ENCODE data around the gene ARHGAP26. TPM values are rescaled to one million over a fixed set of nuclear protein-coding genes. Genes with fewer than 3 reads are reported as not detected.
A peak's percentile ranks its signal among the peaks of the same experiment; 100 is the strongest.
"Not testable (repeated sequence)": the region's sequence is repeated elsewhere in the genome, so short reads cannot be mapped to it uniquely, and the experiment has no call there.

ARHGAP26 gene
- total and polyA plus RNA-seq, 4 experiments from 2014 or later = 2.0 to 22.7 (median 17.3) TPM

DNA sequence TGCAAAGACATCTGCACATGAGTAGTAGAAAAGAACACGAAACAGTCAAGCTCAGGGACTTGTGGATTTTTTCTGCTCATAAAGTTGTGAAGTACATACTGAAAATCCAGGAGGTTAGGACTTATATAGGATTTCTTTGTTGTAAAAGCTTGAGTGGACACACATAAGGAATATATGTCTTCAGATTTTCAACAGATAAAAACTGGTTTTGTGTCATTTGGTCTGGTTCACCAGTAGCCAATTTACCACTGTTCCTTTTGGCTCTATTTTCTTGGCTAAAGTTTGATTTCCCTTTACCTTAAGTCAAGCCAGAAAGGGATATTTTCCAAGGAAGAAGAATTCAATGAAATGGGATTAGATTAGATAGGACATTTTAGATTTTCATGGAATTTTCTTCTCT, 429.0 kb downstream of the ARHGAP26 start:
- no peak for DNase-seq
- H3K36me3 Mint-ChIP-seq = peaks cover 0 to 33% of the 10 kb centered on the region in 2 donors
- no peak overlapping the region for H3K4me3 Mint-ChIP-seq
- ChIA-PET POLR2A (ENCODE audit: partially characterized antibody) (no interaction called here), CTCF (ENCODE audit: partially characterized antibody) (no interaction called here)
- H3K9me3 ChIP-seq (ENCODE audit: control insufficient read depth in 1 of 2, low read length in 2 of 2) = no peaks in the 10 kb centered on the region
- no peak overlapping the region for H3K27ac Mint-ChIP-seq
- no peaks in the 10 kb centered on the region for H3K27me3 ChIP-seq (ENCODE audit: insufficient read depth, low read length)
- no peaks in the 10 kb centered on the region for H3K4me1 Mint-ChIP-seq
- H3K9me3 Mint-ChIP-seq = peaks cover 0 to 12% (median 0%) of the 10 kb centered on the region in 8 donors
- intact Hi-C loops (cut with micrococcal nuclease) = no loop called here
- H3K4me1 ChIP-seq (ENCODE audit: insufficient read depth, low read length) = no peaks in the 10 kb centered on the region
- no peaks in the 10 kb centered on the region for H3K27me3 Mint-ChIP-seq
- no peak overlapping the region for H3K4me3 ChIP-seq (ENCODE audit: low read length in 2 of 2)
- no peaks in the 10 kb centered on the region for H3K36me3 ChIP-seq (ENCODE audit: insufficient read depth, low read length)
- H3K27ac ChIP-seq (ENCODE audit: low read depth, low read length) = no peak overlapping the region

DNA sequence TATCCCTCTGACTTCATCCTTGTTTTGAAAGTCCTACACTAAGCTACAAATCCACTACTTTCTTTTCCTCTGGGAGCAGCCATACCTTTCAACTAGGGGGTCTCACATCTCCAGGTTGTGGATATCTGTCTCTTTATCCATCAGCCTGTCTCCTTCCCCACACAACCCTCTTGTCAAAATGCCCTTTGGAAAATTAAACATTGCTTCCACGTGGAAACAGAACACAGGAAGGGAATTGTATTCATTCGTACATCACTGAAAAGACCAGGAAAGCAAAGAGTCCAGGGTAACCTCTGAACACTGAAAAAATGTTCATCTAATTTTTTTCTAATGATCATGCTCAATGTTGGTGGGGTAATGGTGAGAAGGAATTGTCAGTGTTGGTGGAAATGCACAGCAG, 429.7 kb downstream of the ARHGAP26 start:
- intact Hi-C loops (cut with micrococcal nuclease) = no loop called here
- H3K27me3 ChIP-seq (ENCODE audit: insufficient read depth, low read length) = no peaks in the 10 kb centered on the region
- CTCF ChIA-PET (ENCODE audit: partially characterized antibody) = no interaction called here
- Mint-ChIP-seq H3K36me3 (peaks cover 0 to 33% of the 10 kb centered on the region in 2 donors), H3K27ac (peak overlapping the region in 2 of 7 donors; percentile 51 to 54), H3K4me1 (no peaks in the 10 kb centered on the region), H3K4me3 (no peak overlapping the region), H3K9me3 (peaks cover 0 to 12% (median 0%) of the 10 kb centered on the region in 8 donors), H3K27me3 (no peaks in the 10 kb centered on the region)
- DNase-seq = no peak
- H3K4me3 ChIP-seq (ENCODE audit: low read length in 2 of 2) = no peak overlapping the region
- POLR2A ChIA-PET (ENCODE audit: partially characterized antibody) = interaction anchor here (0.6 kb wide), 1 partner anchor 14 kb away, joined by 3 read pairs; no protein-coding TSS in a partner anchor
- H3K9me3 ChIP-seq (ENCODE audit: control insufficient read depth in 1 of 2, low read length in 2 of 2) = no peaks in the 10 kb centered on the region
- no peaks in the 10 kb centered on the region for H3K4me1 ChIP-seq (ENCODE audit: insufficient read depth, low read length)
- H3K27ac ChIP-seq (ENCODE audit: low read depth, low read length) = no peak overlapping the region
- H3K36me3 ChIP-seq (ENCODE audit: insufficient read depth, low read length) = no peaks in the 10 kb centered on the region

DNA sequence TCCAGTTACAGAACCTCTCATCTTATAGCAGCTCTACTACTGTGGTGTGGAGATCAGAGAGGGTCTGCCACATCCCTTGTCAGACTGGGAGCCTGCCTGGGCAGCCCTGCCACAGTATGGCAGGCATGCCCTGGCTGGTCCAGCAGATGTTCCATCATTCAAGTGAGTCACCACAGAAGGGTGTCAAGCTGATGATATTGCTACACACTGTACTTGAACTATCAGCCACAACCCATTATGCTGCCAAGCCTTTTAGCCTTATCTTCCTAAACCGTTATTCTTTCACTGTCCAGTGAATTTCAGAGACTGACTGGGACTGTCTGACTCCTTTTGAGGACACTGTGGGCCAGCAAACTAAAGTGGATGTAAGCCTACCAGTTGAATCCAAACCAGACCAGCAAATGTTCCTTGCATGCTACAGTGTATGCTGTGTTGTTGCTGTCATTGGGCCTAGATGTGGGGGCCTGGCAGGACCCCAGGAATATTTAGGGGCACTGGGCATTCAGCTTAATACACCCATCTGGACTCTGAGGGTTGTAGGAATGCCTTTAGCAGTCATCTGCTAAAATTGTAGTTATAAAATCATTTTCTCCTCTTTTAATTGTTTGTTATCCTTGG, 430.7 kb downstream of the ARHGAP26 start:
- ChIA-PET CTCF (ENCODE audit: partially characterized antibody) (no interaction called here), POLR2A (ENCODE audit: partially characterized antibody) (no interaction called here)
- Mint-ChIP-seq H3K27me3 (no peaks in the 10 kb centered on the region), H3K27ac (no peak overlapping the region), H3K9me3 (peaks cover 0 to 12% (median 0%) of the 10 kb centered on the region in 8 donors), H3K4me3 (no peak overlapping the region), H3K4me1 (peaks cover 0 to 7% (median 1%) of the 10 kb centered on the region in 4 donors), H3K36me3 (peaks cover 0 to 33% of the 10 kb centered on the region in 2 donors)
- Histone ChIP-seq H3K27me3 (ENCODE audit: insufficient read depth, low read length) (no peaks in the 10 kb centered on the region), H3K36me3 (ENCODE audit: insufficient read depth, low read length) (no peaks in the 10 kb centered on the region), H3K27ac (ENCODE audit: low read depth, low read length) (no peak overlapping the region), H3K9me3 (ENCODE audit: control insufficient read depth in 1 of 2, low read length in 2 of 2) (no peaks in the 10 kb centered on the region), H3K4me1 (ENCODE audit: insufficient read depth, low read length) (no peaks in the 10 kb centered on the region), H3K4me3 (ENCODE audit: low read length in 2 of 2) (no peak overlapping the region)
- no peak for DNase-seq
- intact Hi-C loops (cut with micrococcal nuclease) = no loop called here

DNA sequence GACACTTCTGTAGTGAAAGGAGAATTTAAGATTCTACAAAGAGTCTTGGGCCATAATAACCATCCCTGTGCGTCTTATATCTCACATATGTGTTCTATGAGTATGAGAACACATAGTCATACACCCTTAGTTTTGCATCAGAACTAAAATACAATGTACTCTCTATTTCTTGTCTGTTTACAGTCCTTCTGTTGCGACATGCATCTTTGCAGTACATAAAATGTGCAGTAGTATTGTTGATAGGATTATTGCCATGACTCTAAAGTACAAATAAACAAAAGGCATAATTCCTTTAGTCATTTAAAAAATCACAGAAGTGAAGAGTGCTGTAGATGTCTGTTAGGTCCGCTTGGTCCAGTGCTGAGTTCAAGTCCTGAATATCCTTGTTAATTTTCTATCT, 431.4 kb downstream of the ARHGAP26 start:
- intact Hi-C loops (cut with micrococcal nuclease) = no loop called here
- no peaks in the 10 kb centered on the region for H3K9me3 ChIP-seq (ENCODE audit: control insufficient read depth in 1 of 2, low read length in 2 of 2)
- H3K36me3 Mint-ChIP-seq = peaks cover 0 to 33% of the 10 kb centered on the region in 2 donors
- CTCF ChIA-PET (ENCODE audit: partially characterized antibody) = interaction anchor here (0.6 kb wide), 1 partner anchor 618 kb away, joined by 3 read pairs; no protein-coding TSS in a partner anchor
- H3K27me3 Mint-ChIP-seq = no peaks in the 10 kb centered on the region
- peaks cover 7% of the 10 kb centered on the region for H3K4me1 ChIP-seq (ENCODE audit: insufficient read depth, low read length)
- H3K27ac ChIP-seq (ENCODE audit: low read depth, low read length) = no peak overlapping the region
- no peak overlapping the region for H3K27ac Mint-ChIP-seq
- no peaks in the 10 kb centered on the region for H3K27me3 ChIP-seq (ENCODE audit: insufficient read depth, low read length)
- POLR2A ChIA-PET (ENCODE audit: partially characterized antibody) = no interaction called here
- H3K36me3 ChIP-seq (ENCODE audit: insufficient read depth, low read length) = no peaks in the 10 kb centered on the region
- H3K4me3 Mint-ChIP-seq = no peak overlapping the region
- no peak overlapping the region for H3K4me3 ChIP-seq (ENCODE audit: low read length in 2 of 2)
- H3K4me1 Mint-ChIP-seq = peaks cover 0 to 14% (median 8%) of the 10 kb centered on the region in 4 donors
- H3K9me3 Mint-ChIP-seq = peaks cover 0 to 12% (median 0%) of the 10 kb centered on the region in 8 donors
- no peak for DNase-seq

DNA sequence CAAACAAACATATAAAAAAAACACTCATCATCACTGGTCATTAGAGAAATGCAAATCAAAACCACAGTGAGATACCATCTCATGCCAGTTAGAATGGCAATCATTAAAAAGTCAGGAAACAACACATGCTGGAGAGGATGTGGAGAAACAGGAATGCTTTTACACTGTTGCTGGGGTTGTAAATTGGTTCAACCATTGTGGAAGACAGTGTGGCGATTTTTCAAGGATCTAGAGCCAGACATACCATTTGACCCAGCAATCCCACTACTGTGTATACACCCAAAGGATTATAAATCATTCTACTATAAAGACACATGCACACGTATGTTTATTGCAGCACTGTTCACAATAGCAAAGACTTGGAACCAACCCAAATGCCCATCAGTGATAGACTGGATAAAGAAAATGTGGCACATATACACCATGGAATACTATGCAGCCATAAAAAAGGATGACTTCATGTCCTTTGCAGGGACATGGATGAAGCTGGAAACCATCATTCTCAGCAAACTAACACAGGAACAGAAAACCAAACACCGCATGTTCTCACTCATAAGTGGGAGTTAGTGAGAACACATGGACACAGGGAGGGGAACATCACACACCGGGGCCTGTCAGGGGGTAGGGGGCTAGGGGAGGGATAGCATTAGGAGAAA, 433.3 kb downstream of the ARHGAP26 start:
- H3K4me1 ChIP-seq (ENCODE audit: insufficient read depth, low read length); DNase-seq; H3K27me3 Mint-ChIP-seq; H3K4me3 ChIP-seq (ENCODE audit: low read length in 2 of 2); H3K27ac ChIP-seq (ENCODE audit: low read depth, low read length); intact Hi-C loops (cut with micrococcal nuclease); CTCF ChIA-PET (ENCODE audit: partially characterized antibody); H3K9me3 ChIP-seq (ENCODE audit: control insufficient read depth in 1 of 2, low read length in 2 of 2); H3K9me3 Mint-ChIP-seq; H3K36me3 ChIP-seq (ENCODE audit: insufficient read depth, low read length); H3K4me3 Mint-ChIP-seq; POLR2A ChIA-PET (ENCODE audit: partially characterized antibody); H3K27me3 ChIP-seq (ENCODE audit: insufficient read depth, low read length): not testable (repeated sequence)
- peaks cover 0 to 20% (median 11%) of the 10 kb centered on the region in 4 donors for H3K4me1 Mint-ChIP-seq
- H3K27ac Mint-ChIP-seq = peak overlapping the region in 1 of 7 donors; percentile 69
- peaks cover 0 to 37% of the 10 kb centered on the region in 2 donors for H3K36me3 Mint-ChIP-seq

DNA sequence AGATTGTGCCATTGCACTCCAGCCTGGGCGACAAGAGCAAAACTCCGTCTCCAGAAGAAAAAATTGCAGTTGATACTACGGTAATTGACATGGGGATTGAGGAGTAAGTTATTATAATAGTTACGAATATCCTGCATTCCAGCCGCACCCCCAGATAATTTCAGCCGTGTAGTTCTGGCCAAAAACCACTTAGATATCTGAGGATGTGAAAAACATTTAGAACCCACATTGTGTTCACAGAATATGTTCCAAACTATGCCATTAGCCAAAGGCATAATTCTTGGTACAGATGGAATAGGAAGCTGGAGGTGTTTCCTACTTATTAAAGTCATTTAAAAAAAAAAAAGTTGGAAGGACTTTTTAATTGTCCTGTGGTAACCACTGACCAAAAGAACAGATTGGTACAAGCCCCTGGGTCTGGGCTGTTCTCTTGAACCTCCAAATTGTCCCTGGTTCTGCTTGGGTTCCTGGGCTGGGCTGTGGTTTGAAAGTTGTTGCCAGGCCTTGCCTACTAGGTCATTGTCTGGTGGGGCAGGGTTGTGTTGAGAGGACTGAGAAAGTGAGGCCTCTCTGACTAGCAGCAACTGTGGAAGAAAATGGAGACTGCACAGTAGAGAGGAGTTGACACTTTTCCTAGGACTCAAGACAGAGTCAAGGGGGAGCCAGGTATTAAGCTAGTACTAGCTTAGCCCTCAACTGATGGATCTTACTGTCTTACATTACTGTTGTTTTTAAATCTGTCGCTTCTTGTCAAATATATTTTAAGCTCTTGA, 434.5 kb downstream of the ARHGAP26 start:
- no peaks in the 10 kb centered on the region for H3K36me3 ChIP-seq (ENCODE audit: insufficient read depth, low read length)
- no peak for DNase-seq
- Mint-ChIP-seq H3K36me3 (peaks cover 0 to 37% of the 10 kb centered on the region in 2 donors), H3K4me1 (peaks cover 0 to 20% (median 11%) of the 10 kb centered on the region in 4 donors), H3K27ac (no peak overlapping the region), H3K9me3 (peaks cover 0 to 10% (median 0%) of the 10 kb centered on the region in 8 donors), H3K27me3 (no peaks in the 10 kb centered on the region), H3K4me3 (no peak overlapping the region)
- no peaks in the 10 kb centered on the region for H3K9me3 ChIP-seq (ENCODE audit: control insufficient read depth in 1 of 2, low read length in 2 of 2)
- peaks cover 10% of the 10 kb centered on the region for H3K4me1 ChIP-seq (ENCODE audit: insufficient read depth, low read length)
- ChIA-PET CTCF (ENCODE audit: partially characterized antibody) (no interaction called here), POLR2A (ENCODE audit: partially characterized antibody) (interaction anchor here (0.8 kb wide), 1 partner anchor 8 kb away, joined by 3 read pairs; no protein-coding TSS in a partner anchor)
- H3K27me3 ChIP-seq (ENCODE audit: insufficient read depth, low read length) = no peaks in the 10 kb centered on the region
- H3K27ac ChIP-seq (ENCODE audit: low read depth, low read length) = no peak overlapping the region
- intact Hi-C loops (cut with micrococcal nuclease) = no loop called here
- H3K4me3 ChIP-seq (ENCODE audit: low read length in 2 of 2) = no peak overlapping the region

DNA sequence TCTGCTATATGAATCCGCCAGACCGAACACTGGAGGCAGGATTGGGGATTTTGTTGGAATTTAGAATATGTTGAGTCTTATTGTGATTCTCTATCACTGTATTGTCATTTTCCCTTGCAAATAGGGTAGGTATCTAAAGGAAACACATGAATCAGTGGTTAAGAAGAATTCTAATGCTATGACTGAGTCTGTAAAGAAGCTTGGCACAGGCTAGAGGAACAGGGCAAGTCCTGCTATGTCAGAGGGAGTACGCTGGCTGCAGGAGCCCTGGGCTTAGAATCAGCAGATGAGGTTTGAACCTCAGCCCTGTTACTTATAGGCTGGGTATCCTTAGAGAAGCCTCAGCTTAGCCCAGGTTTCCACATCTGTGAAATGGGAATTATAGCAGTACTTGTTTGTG, 435.2 kb downstream of the ARHGAP26 start:
- H3K27me3 Mint-ChIP-seq = no peaks in the 10 kb centered on the region
- peaks cover 0 to 42% of the 10 kb centered on the region in 2 donors for H3K36me3 Mint-ChIP-seq
- H3K4me1 Mint-ChIP-seq = peaks cover 0 to 20% (median 11%) of the 10 kb centered on the region in 4 donors
- peaks cover 0 to 10% (median 0%) of the 10 kb centered on the region in 8 donors for H3K9me3 Mint-ChIP-seq
- H3K36me3 ChIP-seq (ENCODE audit: insufficient read depth, low read length) = no peaks in the 10 kb centered on the region
- H3K4me3 ChIP-seq (ENCODE audit: low read length in 2 of 2) = no peak overlapping the region
- intact Hi-C loops (cut with micrococcal nuclease) = no loop called here
- H3K4me1 ChIP-seq (ENCODE audit: insufficient read depth, low read length) = peaks cover 10% of the 10 kb centered on the region
- no peak overlapping the region for H3K27ac Mint-ChIP-seq
- no peak for DNase-seq
- ChIA-PET POLR2A (ENCODE audit: partially characterized antibody) (interaction anchor here (0.8 kb wide), 1 partner anchor 9 kb away, joined by 3 read pairs; no protein-coding TSS in a partner anchor), CTCF (ENCODE audit: partially characterized antibody) (no interaction called here)
- no peaks in the 10 kb centered on the region for H3K9me3 ChIP-seq (ENCODE audit: control insufficient read depth in 1 of 2, low read length in 2 of 2)
- H3K27me3 ChIP-seq (ENCODE audit: insufficient read depth, low read length) = no peaks in the 10 kb centered on the region
- no peak overlapping the region for H3K4me3 Mint-ChIP-seq
- no peak overlapping the region for H3K27ac ChIP-seq (ENCODE audit: low read depth, low read length)
